Loucy (cell line): ENCODE measurements around the gene TMTC2.

Source experiments
- CTCF ChIP-seq: fragments of 200-600 bp; sonication (generic); conservative IDR thresholded peaks from 2 replicates; pipeline ENCODE4 v1.5.1; 2014; ENCODE audit warnings: mild to moderate bottlenecking, antibody characterized with exemption, low read length
- EZH2phosphoT487 ChIP-seq: fragments of 200-600 bp; IDR thresholded peaks from 2 replicates; pipeline ENCODE4 v1.6.1; 2018; ENCODE audit warnings: antibody characterized with exemption, mild to moderate bottlenecking, moderate library complexity, borderline replicate concordance

GRCh38 chr12:83143950-83144349, 457.2 kb downstream of the TMTC2 start:
- no peak for TF ChIP-seq CTCF
- no peak for TF ChIP-seq EZH2phosphoT487
